ENCODE measurements around the gene SLC17A9. TPM values are rescaled to one million over a fixed set of nuclear protein-coding genes. Genes with fewer than 3 reads are reported as not detected.

SLC17A9 gene
- total and polyA plus RNA-seq, 2 of the 8 experiments (the other 6 are each of a cell fraction or from before 2014, with no cell fraction given), result 23.5 to 35.2 TPM

DNA sequence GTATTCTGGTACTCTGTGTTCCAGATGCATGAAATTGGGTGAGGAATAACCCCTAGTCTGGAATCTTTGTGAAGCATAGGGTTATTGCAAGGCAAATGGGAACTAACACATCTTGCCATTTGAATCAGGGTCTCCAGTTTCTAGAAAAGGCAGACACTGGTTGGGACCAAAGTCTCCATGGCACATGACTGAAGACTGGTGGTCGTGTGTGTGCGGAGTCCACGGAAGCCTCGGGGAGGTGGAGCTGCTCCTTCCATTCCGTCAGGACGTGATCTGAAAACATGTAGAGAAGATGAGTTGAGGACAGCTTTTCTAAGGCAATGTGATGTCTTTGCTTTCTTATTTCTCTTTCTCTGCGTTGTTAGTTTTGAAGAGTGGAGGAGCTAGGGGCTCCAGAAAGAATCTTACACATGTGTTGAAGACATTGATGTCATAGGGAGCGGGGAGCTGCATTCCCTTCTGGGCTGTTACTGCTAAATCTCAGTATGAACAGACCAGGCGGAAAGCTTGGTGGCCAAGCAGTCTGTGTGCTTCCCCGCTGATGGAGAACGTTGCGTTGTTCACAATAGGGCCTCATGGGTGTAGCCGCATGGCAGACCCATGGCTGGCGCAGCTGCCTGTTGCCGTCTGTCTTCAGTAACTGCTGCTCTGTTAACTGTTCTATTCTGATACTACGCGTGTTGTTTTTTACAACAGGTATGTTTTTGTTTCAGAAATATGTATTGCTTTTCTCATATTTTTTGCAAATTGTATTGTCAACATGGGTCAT, 4.8 kb upstream of the SLC17A9 start:
- H2BK12ac ChIP-seq (ENCODE audit: low read depth, low read length), result no peak overlapping the region
- peaks cover 10% of the 10 kb centered on the region; the same call in 1 of the 2 replicates for H3K79me1 ChIP-seq (ENCODE audit: low read depth, low read length)
- no peak overlapping the region for H2BK120ac ChIP-seq (replicated peaks; ENCODE audit: low read depth, low read length)
- no peaks in the 10 kb centered on the region for H3K27me3 ChIP-seq (replicated peaks in 1 of 4; ENCODE audit: control insufficient read depth in 3 of 4, extremely low read depth in 1 of 4, insufficient read depth in 3 of 4, low read length in 3 of 4)
- H3K4me3 ChIP-seq (ENCODE audit: extremely low read depth in 1 of 4, insufficient read depth in 2 of 4, low read depth in 3 of 4, low read length in 4 of 4), result no peak overlapping the region
- peaks cover 0 to 5% (median under 1%) of the 10 kb centered on the region in 4 experiments; a peak in 4 of 7 replicates for H3K4me1 ChIP-seq (replicated peaks in 1 of 4; ENCODE audit: control insufficient read depth in 3 of 4, insufficient read depth in 4 of 4, low read length in 3 of 4)
- H3K9me3 ChIP-seq (ENCODE audit: insufficient read depth in 2 of 2, low read depth in 1 of 2, low read length in 1 of 2), result no peaks in the 10 kb centered on the region
- H2AFZ ChIP-seq (ENCODE audit: low read length), result no peak overlapping the region
- H3K23me2 ChIP-seq (ENCODE audit: low read depth, low read length), result peaks cover 1% of the 10 kb centered on the region; the same call in 1 of the 2 replicates
- H4K91ac ChIP-seq (replicated peaks; ENCODE audit: insufficient read length, low read length), result no peak overlapping the region
- H3K27ac ChIP-seq (ENCODE audit: low read depth, low read length), result no peak overlapping the region
- peaks cover 5 to 22% of the 10 kb centered on the region in 2 experiments for H4K20me1 ChIP-seq (replicated peaks in 1 of 2; ENCODE audit: control insufficient read depth in 1 of 2, insufficient read depth in 2 of 2, low read length in 2 of 2)
- H2BK5ac ChIP-seq (ENCODE audit: low read depth, low read length), result no peak overlapping the region
- H4K8ac ChIP-seq (ENCODE audit: extremely low read depth, insufficient read depth, low read length), result no peak overlapping the region
- no peak overlapping the region for H3K9ac ChIP-seq (replicated peaks in 1 of 4; ENCODE audit: extremely low read depth in 1 of 4, low read depth in 3 of 4, low read length in 3 of 4)
- H3K56ac ChIP-seq (replicated peaks; ENCODE audit: insufficient read length, low read depth, low read length), result no peak overlapping the region
- no peak overlapping the region for H2BK20ac ChIP-seq (ENCODE audit: low read length)
- H2BK15ac ChIP-seq (ENCODE audit: low read length), result no peak overlapping the region
- H3K79me2 ChIP-seq (ENCODE audit: control insufficient read depth in 1 of 2, insufficient read depth in 2 of 2, low read length in 2 of 2), result peaks cover 0 to 48% of the 10 kb centered on the region in 2 experiments; a peak in 2 of 4 replicates
- H3K4ac ChIP-seq (replicated peaks; ENCODE audit: insufficient read length, low read depth, low read length), result no peak overlapping the region
- ChIA-PET POLR2A (ENCODE audit: partially characterized antibody) (interaction anchor here (1.0 to 19.4 kb wide), 5 partner anchors 8 to 47 kb away, joined by 3 to 363 read pairs (median 14); partner anchors contain the start of genes DIDO1 and GID8), CTCF (ENCODE audit: partially characterized antibody) (interaction anchor here (1.0 to 7.0 kb wide), 4 partner anchors 13 to 45 kb away, joined by 3 to 50 read pairs (median 15); no protein-coding TSS in a partner anchor)
- peaks cover 25 to 64% (median 48%) of the 10 kb centered on the region in 4 experiments for H3K36me3 ChIP-seq (ENCODE audit: control insufficient read depth in 2 of 4, insufficient read depth in 4 of 4, low read length in 3 of 4)
- H3K14ac ChIP-seq (ENCODE audit: insufficient read length), result no peak overlapping the region
- H2AK5ac ChIP-seq (ENCODE audit: low read depth, low read length), result no peak overlapping the region
- H3K18ac ChIP-seq (ENCODE audit: extremely low read depth, low read length), result no peak overlapping the region
- H3K4me2 ChIP-seq (ENCODE audit: insufficient read depth in 1 of 2, low read depth in 2 of 2, low read length in 2 of 2), result no peak overlapping the region
- DNase-seq (ENCODE audit: low read depth in 1 of 2, low spot score in 2 of 2) (no peak), FAIRE-seq (no peak)
- WGBS, 2 experiments (ENCODE audit: extremely low coverage in 1 of 2, insufficient coverage in 1 of 2, insufficient read length in 1 of 2, insufficient replicate concordance in 2 of 2, low coverage in 1 of 2, low lambda C conversion rate in 2 of 2, missing lambda C conversion rate in 1 of 2), result 92% methylated on average over 17 of the region's 17 CpGs; no CpG with 5 or more reads in 1 of the 2 experiments
- no peak overlapping the region for H3K23ac ChIP-seq (ENCODE audit: insufficient read length)
- no peak overlapping the region for H4K5ac ChIP-seq (ENCODE audit: insufficient read length, low read depth, low read length)
- TF ChIP-seq KDM5A (IDR thresholded peaks at IDR 0.05; ENCODE audit: low read length), result no peak
- TF ChIP-seq GTF2F1 (IDR thresholded peaks at IDR 0.05; ENCODE audit: borderline replicate concordance, low read depth, low read length), result no peak
- TF ChIP-seq CREB1 (IDR thresholded peaks at IDR 0.05), result no peak
- no peak for TF ChIP-seq TBP (IDR thresholded peaks at IDR 0.05; ENCODE audit: low read depth, low read length)
- no peak for TF ChIP-seq JUN (IDR thresholded peaks at IDR 0.05; ENCODE audit: low read depth, low read length)
- no peak for TF ChIP-seq KDM4A (IDR thresholded peaks at IDR 0.05; ENCODE audit: low read depth, low read length, severe bottlenecking)
- no peak for TF ChIP-seq FOSL1 (IDR thresholded peaks at IDR 0.05; ENCODE audit: insufficient read depth, low read depth, low read length)
- no peak for TF ChIP-seq TCF12 (IDR thresholded peaks at IDR 0.05; ENCODE audit: low read depth, low read length)
- TF ChIP-seq ASH2L (IDR thresholded peaks at IDR 0.05; ENCODE audit: low read length), result no peak
- no peak for TF ChIP-seq KDM1A (IDR thresholded peaks at IDR 0.05; ENCODE audit: borderline replicate concordance, low read length)
- no peak for TF ChIP-seq ZNF274 (IDR thresholded peaks at IDR 0.05; ENCODE audit: borderline replicate concordance, extremely low read depth, low read length)
- no peak for TF ChIP-seq EGR1 (IDR thresholded peaks at IDR 0.05; ENCODE audit: borderline replicate concordance, low read depth, low read length)
- TF ChIP-seq POLR2A (IDR thresholded peaks at IDR 0.05; ENCODE audit: control extremely low read depth in 1 of 2, low read depth in 2 of 2, low read length in 2 of 2), result no peak

Data from H1 (cell line).